ENCODE measurements around the gene EMB. TPM values are rescaled to one million over a fixed set of nuclear protein-coding genes. Genes with fewer than 3 reads are reported as not detected.

The EMB gene, protein sequence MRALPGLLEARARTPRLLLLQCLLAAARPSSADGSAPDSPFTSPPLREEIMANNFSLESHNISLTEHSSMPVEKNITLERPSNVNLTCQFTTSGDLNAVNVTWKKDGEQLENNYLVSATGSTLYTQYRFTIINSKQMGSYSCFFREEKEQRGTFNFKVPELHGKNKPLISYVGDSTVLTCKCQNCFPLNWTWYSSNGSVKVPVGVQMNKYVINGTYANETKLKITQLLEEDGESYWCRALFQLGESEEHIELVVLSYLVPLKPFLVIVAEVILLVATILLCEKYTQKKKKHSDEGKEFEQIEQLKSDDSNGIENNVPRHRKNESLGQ
- 0.81 TPM in 1 of 2 replicates, not detected in the other for total RNA-seq

DNA sequence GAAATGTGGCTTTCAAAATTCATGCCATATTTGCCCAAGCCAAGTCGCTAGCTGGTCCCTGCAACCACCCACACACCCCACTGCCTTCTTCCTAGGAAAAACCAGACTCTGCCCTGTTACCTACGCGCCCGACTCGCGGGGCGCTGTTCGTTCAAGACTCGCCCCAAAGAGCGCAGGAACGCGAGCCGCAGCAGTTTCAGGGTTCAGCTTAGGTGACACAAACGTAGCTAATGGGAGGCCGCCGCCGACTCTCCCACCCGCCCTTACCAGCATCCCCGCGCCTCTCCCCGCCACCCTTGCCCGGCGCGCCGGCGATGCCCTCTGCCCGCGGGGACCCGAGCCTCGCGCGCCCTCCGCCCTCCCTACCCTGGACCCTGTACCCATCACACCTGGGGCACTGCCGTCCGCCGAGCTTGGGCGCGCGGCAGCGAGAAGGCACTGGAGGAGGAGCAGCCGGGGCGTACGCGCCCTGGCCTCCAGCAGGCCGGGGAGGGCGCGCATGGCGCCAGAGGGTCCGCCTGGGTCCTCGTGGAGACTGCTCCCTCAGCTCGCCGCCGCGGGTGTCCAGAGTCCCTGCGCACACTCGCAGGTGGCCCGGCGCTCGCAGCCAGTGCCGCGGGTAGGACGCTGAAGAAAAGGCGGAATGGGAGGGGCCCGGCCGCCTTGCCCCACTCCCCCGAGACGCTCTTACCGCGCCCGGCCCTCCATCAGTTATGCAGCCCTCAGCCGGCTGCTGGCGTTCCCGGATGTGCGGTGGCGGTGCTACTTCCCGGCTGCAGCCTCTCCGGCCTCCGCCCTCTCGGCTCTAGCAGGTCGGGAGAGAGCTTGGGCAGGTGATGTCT lies at the start of gene EMB:
TSS of gene EMB (minus strand) at position 638 of the 842 bp plus-strand sequence. CDS start at position 501, 137 bp downstream.

Other genes starting within 250 kb of the EMB start
- gene PARP8, start 225.3 kb upstream of the EMB start, total RNA-seq: 1.4 and 4.4 TPM in 2 replicates

Measured in cardiac atrium fibroblast (primary cell).